Cerebellar nuclear complex (tissue), 1 donor: ENCODE measurements around the gene PTPRD.
"Not testable (repeated sequence)": the region's sequence is repeated elsewhere in the genome, so short reads cannot be mapped to it uniquely, and the experiment has no call there.

ENCODE experiments used
- DNase-seq, 2 experiments: peaks; one replicate each; lab custom pipeline; 2025; lab: John Stamatoyannopoulos, UW

PTPRD gene

DNA sequence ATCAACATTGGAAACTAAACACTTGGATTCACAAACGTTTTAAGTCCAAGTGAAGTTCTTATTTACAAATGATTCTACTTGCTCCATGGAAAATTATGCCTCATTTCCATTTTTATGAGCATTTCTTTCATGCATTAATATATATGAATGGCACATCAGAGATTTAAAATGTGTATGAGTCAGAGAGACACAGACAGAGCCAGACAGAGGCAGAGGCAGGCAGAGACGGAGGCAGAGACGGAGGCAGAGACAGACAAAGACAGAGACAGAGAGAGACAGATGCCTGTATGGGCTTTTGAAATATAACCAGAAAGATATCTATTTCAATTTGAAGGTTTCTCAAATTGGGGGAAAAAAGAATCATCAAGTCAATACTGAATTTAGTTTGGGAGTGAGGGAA, 649.0 kb downstream of the PTPRD start:
- no peak for DNase-seq

DNA sequence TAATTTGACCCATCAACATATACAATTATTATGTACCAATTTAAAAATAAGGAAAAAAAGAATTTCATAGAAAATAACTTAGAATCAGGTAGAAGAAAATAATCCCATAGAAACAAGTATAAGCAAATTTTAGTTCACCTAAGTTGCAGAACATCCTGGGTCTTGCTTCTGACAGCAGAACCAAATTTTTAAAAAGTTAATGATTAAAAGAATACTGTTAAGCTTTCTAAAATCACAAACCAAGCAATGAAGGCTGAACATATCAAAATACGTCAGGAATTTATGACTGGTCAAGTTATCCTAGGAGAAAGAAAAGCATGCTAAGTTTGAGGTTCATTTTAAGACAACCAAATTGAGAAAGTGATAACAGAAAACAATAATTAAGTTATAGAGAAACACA, 650.9 kb downstream of the PTPRD start:
- no peak for DNase-seq

DNA sequence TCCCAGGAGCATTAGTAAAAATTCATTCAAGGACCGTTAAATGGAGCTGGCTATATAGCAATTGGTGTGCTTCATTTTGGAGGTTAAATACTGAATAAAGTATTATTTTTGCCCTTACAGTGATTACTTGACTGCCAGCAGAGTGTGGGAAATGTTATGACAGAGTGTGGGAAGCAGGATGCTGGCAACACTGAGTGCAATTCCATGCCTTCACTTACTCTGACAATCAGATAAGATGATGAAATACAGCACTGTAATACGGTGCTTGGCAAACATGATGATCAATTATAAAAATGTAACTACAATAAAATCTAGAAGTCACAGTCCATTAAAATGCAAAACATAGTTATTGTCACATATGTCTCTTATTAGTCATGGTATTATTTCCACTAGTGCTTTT, 651.3 kb downstream of the PTPRD start:
- no peak for DNase-seq

DNA sequence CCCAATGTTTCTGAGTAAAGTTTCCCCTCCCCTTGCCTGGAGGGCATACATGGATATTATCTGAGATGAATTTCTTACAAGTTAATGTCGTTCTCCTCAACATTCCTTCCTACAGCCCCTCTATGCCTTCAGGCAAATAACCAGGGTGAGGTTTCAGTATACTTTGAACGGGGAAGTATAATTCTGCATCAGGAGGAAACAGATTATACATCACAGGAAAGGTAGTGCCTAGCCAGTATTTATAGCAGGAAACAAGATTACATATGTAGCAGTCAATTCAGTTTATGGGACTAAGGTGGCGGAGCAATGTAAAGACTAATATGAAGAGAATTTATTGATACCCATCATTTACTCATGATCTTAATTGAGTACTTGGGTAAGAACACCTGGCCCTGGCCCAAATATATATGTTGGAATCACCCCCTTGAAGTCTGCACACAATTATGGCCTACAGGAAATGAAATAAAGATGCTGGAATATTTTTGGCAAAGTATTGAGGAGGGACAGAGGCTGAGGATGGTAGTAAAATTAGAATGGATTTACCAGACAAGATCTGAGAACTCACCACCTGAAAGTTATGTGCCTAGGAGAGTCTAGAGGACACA, 661.1 kb downstream of the PTPRD start:
- no peak for DNase-seq

DNA sequence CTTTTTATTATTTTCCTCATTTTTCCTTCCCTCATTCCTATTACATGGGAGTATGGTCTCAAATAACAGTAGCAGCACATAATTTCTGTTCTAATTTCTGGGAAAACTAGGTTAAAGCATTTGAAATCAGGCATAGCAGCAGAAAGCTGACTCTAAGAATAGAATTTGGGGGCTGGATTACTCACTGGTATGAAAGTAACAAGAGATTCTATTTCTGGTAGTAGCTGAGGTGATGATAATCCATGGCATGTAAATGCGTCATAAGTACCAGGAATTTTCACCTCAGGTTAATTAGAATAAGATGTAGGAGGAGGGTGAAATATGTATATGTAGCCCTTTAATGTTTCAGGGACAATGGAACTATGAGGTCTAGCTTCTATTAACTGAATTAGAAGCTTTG, 662.0 kb downstream of the PTPRD start:
- DNase-seq: no peak

DNA sequence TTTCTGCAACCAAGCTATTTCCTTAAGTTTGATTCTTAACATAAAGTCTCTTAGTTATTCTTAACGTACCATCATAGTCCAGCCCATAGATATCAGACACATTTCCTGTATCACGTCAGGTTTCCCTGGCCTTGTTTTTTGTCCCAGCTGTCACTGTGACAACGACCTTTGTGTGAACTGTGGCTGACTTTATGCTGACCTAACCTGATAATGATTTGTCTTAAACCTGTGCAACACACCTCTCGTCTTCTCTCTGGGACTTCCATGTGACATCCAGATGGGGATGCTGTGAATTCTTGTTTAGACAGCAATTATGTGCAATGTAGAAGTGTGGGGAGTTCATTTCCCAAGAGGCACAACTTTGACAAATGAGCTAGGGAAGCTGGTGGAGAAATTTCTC, 662.8 kb downstream of the PTPRD start:
- no peak for DNase-seq

DNA sequence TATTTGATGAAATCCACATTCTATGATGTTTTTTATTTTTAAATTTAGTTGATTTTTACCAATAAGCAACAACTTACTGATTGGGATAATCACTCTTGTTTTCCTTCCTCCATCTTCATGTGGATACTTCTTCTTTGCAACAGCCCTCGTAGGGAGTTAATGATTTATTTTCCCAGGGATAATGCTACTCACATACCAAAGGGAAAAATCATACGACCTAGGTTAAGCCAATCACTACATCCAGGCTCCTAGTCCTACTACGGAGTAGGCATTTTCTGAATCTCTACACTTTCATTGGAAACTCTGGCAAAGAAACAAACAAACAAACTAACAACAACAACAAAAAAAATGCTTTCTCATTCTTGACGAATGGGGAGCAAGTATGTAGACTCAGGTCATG, 663.4 kb downstream of the PTPRD start:
- DNase-seq: no peak

DNA sequence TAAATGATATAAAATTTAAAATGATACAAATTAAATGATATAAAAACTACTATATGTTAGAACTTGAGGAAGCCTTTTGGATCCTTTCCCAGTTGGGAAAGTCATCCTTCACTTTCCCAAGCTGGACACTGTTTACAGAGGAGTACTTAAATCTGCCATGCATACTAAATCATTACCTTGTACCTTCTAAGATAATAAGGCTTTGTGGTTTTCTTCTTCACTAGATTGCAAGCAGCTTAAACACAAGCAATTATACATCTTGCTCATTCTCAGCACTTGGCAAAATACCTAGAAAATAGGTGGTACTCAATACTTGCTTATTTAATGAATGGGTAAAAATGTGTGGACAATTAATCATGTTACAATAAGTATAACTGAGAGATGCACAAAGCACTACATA, 666.8 kb downstream of the PTPRD start:
- DNase-seq: no peak

DNA sequence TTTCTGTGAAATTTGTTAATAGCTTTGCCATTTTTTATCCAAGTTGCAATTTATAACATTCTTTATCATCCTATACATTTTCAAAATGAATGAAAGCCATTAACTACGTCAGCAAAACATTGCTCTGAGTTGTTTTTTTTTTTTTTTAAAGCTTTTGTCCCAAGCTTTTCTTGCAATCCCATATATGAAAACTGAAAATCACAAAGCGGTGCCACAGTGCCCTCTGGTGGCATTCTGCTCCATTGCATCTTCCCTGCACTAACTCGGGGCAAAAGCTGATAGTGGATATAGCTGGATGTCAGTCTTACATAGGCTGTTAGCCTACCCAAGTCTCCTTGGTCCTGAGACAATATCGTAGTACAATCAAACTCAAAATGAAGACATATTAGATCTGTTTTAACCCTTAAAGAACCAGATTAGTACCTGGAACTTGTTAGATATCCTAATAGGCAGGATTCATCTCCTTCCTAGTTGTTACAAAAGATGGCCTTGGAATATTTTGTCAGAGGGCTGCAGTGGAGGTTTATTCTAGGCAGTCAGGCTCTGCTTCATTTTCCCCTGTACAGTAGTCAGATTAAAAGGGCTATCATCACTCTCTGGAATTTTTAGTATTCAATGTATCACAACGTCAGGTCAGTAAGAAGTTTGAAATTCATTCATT, 669.9 kb downstream of the PTPRD start:
- peak in 1 of 2 experiments; percentile 21 for DNase-seq

DNA sequence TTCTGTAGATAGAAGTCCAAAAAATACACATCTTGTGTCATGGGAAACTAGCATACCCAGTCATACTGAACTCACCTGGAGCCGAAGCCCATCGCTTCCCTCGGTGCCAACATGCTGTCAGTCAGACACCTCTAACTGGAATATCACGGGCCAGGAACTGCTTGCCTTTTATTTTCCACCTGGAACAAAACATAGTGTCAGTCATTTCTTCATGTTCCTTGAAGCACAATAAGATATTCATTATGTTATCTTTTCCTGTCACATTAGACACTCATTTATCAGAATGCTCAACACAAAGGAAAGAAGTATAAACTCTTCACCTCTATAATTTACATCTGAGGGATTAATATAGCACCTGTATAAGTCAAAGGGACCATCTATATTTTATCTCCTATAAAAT, 674.4 kb downstream of the PTPRD start:
- no peak for DNase-seq

DNA sequence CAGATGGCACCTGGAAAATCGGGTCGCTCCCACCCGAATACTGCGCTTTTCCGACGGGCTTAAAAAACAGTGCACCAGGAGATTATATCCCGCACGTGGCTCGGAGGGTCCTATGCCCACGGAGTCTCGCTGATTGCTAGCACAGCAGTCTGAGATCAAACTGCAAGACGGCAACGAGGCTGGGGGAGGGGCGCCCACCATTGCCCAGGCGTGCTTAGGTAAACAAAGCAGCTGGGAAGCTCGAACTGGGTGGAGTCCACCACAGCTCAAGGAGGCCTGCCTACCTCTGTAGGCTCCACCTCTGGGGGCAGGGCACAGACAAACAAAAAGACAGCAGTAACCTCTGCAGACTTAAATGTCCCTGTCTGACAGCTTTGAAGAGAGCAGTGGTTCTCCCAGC, 681.3 kb downstream of the PTPRD start:
- not testable (repeated sequence) for DNase-seq

DNA sequence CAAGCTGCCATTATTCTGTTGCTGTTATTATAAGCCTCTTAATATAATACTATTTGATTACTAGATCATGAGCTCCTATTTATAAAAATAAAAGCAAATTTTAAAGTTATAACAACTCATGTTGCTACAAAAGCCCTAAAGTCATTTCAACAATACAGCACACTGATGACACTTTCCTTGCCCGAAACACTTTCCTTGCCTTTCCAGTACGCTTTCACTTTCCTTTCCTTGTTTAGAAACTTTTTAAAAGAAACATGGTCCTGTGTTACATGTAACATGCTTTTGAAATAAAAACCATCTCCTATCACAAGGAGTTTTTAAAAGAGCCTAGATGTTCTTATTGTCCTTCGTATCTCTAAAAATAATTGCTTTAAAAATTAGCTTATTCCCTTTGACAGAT, 688.4 kb downstream of the PTPRD start:
- DNase-seq: no peak

DNA sequence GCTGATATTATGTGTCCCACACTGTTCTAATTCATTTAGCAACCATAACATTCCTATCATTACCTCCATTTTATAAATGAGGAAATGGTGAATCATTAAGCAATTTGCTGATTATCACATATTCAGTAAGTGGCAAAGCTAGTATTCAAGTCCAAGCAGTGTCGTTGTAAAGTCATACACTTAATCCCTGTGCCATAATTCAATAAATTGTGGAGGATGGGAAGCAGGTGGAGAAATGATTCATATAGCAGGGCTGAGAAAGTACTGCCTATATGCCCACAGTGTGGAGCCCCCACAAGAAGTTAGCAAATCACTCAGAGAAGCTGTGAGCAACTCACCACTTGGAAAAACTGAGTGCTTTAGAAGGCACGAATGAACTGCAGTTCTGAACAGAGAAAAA, 691.0 kb downstream of the PTPRD start:
- DNase-seq: no peak

DNA sequence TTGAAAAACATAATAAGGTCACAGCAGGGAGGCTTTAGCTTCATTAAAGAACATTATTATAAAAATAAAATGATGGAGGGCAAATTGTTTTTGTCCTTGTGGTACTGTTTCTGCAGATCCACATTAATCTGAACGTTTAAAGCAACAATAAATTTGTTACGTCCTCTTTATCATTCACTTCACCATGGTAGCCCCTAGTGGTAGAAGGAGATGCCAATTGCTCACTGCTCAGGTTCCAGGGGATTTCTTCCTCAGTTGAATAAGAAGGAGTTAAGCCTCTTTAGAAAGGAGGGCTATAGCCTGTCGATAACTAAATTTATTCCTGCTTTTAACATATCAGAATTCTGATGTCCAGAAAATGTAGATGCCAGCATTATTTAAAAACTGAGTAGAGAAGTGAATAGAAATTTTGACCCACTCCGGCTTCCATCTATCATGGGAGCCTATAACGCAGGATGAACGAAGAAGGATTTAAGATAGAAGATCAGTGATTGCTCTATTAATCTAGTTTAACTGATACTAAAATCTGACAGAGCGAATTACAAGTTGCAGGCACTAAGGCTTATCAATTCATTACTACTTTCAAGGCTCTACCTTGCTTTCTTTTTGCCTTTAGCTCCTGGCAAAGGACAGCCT, 692.3 kb downstream of the PTPRD start:
- DNase-seq: no peak

DNA sequence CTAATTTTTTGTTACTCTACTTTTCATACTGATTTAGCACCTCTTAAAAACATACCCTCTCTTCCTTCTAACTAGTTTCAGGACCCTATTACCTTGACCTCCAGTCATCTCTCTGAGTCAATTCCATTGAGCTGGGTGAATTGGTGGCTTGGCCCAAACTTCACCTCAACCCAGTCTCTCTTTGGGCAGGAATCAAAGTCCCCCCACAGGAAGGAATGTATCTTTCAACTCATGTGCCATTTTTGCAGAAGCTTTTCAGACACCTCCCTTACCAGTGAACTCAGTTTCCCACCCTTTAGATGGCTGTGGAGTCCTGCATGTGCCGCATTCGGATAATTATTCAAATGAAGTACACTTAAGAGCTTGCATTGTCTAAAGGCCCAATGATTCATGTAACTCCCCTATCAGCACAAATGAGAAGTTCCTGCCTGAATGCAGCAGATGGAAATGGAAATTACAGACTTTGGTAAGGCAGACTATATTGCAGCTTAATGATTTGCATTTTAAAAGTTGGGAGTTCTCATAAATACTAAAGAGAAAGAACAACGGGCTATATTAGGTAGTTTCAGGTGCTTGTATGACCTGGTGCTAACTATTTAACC, 693.5 kb downstream of the PTPRD start:
- DNase-seq: no peak

DNA sequence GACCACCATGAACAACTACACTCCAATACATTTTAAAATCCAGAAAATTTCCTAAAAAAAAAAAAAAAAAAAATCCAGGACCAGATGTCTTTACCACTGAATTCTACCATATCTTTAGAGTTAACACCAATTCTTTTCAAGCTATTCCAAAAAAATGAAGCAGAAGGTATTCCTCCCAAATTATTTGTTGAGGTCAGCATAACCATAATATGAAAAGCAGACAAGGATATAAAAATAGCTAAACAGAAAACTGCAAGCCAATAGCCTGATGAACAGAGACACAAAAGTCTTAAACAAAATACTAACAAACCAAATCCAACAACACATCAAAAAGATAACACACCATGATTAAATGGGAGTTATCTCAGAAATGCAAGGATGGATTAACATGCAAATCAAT, 695.4 kb downstream of the PTPRD start:
- DNase-seq: no peak

DNA sequence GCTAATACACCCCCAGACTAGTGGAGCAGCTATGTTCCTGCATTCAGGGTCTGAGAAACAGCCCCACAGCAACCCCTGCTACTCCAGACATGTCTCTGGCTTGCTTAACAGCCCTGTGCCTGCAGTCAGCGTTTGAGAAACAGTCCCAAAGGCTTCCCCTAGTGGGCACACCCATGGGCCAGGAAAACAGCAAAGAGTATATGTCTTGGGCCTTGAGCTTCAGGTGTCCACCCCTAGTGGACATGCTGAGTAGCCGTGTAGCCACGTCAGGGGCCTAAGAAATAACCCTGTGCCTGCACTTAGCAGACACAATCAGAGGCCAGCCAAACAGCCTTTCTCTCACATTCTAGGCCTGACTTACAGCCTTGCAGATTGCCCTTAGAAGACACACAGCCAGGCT, 698.6 kb downstream of the PTPRD start:
- DNase-seq: no peak

DNA sequence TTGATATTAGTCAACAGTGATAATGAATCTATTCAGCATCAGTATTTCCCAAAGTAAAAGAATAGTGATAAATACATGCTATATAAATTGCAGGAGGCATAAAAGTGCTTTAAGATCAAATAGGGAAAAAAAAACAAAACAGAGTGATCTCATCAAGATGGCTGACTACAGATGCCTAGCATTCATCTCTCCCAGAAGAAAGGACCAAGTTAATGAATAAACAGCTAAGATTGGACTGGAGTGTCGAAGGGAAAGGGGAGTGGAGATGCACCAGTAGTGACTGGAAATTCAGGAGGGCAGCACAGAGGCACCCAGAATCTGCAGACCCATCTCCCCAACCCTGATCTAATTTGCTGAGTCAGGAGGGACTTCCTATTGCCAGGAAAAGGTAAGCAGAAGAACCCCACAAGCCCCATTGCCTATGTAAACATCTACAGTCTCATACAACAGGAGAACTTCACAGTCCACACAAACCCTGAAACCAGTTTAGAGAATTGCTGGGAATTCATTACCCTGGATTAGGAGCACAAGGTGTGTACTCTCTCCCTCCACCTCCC, 699.4 kb downstream of the PTPRD start:
- no peak for DNase-seq

DNA sequence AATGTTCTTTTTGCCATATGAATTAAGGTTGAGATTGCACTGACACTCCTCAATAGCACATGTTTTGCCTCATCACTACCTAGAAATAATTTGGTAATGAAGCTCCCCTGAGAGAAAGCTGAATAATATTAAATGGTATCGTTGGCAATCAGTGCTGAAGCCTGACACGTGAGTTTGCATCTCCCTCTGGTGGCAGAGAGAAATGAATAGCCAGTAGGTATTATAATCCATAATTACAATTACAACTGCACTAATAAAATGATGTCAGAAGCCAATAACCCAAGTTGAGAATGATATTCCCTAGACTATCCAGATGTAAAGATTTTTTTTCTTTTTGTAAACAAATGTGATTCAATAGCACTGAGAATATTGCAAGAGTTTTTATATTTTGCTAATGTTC, 700.3 kb downstream of the PTPRD start:
- DNase-seq: no peak

DNA sequence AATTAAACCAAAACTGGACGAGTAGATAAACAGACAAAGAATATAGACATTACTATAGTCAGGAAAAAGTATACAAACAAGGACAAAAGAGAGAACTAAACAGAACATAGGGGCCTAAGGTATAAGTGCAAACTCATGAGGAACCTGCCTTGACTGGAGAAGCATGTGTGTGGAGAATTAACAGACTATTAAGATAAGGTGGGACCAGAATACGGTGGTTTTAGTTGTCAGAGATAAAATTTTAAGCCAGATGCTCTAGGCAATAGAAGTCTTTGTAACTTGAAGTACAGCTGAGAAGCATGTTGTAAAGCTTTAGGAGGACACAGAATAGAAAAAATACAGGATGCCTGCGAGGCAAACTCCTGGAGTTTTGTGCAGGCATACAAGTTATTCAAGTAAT, 707.1 kb downstream of the PTPRD start:
- DNase-seq: no peak

DNA sequence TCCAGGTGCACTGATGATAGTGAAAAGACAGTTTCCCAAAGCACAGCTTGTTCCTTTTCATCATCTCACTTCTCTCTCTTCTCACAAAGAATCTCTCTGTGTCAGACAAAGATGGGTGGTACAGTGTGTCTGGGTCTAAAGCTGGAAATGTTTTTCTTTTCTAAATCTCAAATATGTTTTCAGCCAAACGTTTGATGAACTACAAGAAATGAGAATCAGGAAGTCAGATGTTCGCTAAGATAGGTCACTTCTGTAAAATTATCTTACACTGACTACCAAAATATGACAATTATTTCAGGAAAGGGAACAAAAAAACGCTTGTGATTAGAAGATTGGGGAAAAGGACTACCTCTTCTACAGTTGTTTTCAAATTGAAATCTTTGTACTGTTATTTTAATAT, 708.8 kb downstream of the PTPRD start:
- DNase-seq: no peak

DNA sequence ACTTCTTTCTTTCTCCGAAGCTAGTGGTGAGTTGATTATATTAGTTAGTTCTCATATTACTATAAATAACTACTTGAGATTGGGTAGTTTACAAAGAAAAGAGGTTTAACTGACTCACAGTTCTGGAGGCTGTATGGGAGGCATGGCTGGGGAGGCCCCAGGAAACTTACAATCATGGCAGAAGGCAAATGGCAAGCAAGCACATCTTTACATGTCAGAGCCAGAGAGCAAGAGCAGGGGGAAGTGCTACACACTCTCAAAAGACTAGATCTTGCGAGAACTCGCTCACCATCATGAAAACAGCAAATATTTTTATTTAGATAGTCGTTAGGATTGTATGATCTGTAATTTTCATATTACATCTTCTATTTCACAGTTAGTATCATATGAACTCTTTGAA, 711.2 kb downstream of the PTPRD start:
- DNase-seq: no peak

DNA sequence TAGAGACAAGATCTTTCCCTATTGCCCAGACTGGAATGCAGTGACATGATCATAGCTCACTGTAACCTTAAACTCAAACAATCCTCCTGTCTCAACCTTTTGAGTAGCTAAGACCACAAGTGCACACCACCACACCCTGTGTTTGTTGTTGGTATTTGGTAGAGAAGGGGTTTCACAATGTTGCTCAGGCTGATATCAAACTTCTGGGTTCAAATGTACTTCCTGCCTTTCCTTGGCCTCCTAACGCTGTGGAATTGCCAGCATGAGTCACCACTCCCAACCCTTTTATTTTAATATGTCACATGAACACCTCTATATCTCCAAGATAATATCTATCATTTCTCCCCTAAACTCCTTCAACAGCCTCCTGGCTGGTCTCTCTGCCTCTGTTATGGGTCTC, 719.0 kb downstream of the PTPRD start:
- no peak for DNase-seq
